Measurements from ENCODE around the gene B2M.
A peak's percentile ranks its signal among the peaks of the same experiment; 100 is the strongest.
"Not testable (repeated sequence)": the region's sequence is repeated elsewhere in the genome, so short reads cannot be mapped to it uniquely, and the experiment has no call there.

Gene B2M

GRCh38 chr15:44711096-44711742, at the start of gene B2M, which contains the start of gene PATL2:
TSS of gene B2M (plus strand) at chr15:44711517. CDS start at chr15:44711547, 30 bp downstream.
TSS of gene PATL2 (minus strand) at chr15:44711323. CDS start at chr15:44676490, 34,833 bp downstream.
- peak; percentile 91 for DNase-seq

GRCh38 chr15:44661576-44661975, 49.7 kb upstream of the B2M start:
- no peak for DNase-seq

GRCh38 chr15:44662478-44663409, 48.6 kb upstream of the B2M start:
- DNase-seq: no peak

GRCh38 chr15:44663410-44664308, 47.7 kb upstream of the B2M start, which contains the start of gene SPG11:
TSS of gene SPG11 (minus strand) at chr15:44663662. CDS start at chr15:44663647, 15 bp downstream.
- peak; percentile 89 for DNase-seq

- no peak for DNase-seq
Observed at GRCh38 chr15:44666210-44667038, 44.9 kb upstream of the B2M start.

GRCh38 chr15:44667039-44667360, 44.3 kb upstream of the B2M start:
- no peak for DNase-seq

- no peak for DNase-seq
Observed at GRCh38 chr15:44668921-44669320, 42.4 kb upstream of the B2M start.

GRCh38 chr15:44670087-44670950, 41.0 kb upstream of the B2M start:
- DNase-seq: no peak

GRCh38 chr15:44673639-44674038, 37.7 kb upstream of the B2M start:
- DNase-seq: no peak

- DNase-seq: no peak
Observed at GRCh38 chr15:44675911-44676310, 35.4 kb upstream of the B2M start.

- DNase-seq: no peak
Observed at GRCh38 chr15:44676676-44677075, 34.6 kb upstream of the B2M start.

GRCh38 chr15:44682211-44682610, 29.1 kb upstream of the B2M start:
- no peak for DNase-seq

GRCh38 chr15:44682809-44683682, 28.3 kb upstream of the B2M start:
- DNase-seq: not testable (repeated sequence)

GRCh38 chr15:44689318-44689717, 22.0 kb upstream of the B2M start:
- DNase-seq: not testable (repeated sequence)

- DNase-seq: not testable (repeated sequence)
Observed at GRCh38 chr15:44690245-44690644, 21.1 kb upstream of the B2M start.

- DNase-seq: no peak
Observed at GRCh38 chr15:44692659-44693058, 18.7 kb upstream of the B2M start.

- no peak for DNase-seq
Observed at GRCh38 chr15:44694416-44694815, 16.9 kb upstream of the B2M start.

GRCh38 chr15:44695294-44695693, 16.0 kb upstream of the B2M start:
- DNase-seq: no peak

GRCh38 chr15:44697014-44697413, 14.3 kb upstream of the B2M start:
- DNase-seq: no peak

GRCh38 chr15:44698641-44699040, 12.7 kb upstream of the B2M start:
- DNase-seq: no peak
